ENCODE results near the gene PHACTR3. TPM values are rescaled to one million over a fixed set of nuclear protein-coding genes. Genes with fewer than 3 reads are reported as not detected.

PHACTR3 gene
- total and polyA plus RNA-seq, 2 donors (not counting 3 experiments of a cell fraction or from before 2014, with no cell fraction given) = not detected

DNA sequence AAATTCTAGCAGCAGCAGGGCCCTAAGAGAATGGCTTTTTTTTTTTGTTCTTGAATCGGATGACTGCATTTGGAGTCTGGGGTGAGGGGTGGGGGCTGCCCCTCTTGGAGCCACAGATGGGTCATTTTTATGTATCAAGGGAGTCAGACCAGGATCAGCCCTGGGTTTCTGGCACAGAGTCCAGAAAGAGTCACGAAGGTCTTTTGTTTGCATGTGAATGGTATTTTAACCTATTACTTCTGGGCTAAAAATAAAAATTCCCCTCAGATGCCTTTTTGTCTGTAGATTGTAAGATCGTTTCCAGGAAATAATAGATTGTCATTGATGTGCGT, 72.5 kb downstream of the PHACTR3 start:
- dilution Hi-C loops (cut with MboI; ENCODE audit: extremely low pct_ligation_motif_present, low sequenced_read_pairs) = no loop called here

DNA sequence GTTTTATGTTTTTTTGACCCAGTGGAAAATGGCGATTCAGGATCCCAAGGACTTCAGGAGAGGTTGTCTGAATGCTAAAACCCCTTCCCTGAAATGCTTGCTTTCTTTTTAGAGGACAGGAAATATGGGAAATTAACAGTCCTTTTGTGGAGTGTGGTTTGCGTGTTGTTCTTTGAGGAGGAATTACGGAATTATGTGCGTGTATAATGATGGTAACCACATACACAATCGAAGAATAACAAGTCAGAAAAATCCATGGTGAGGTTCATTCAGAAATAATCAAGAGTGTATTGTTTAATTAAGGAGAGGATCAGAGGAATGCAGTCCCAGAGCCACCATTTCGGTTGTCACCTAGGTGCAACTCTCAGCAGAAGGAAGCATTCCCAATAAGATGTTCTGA, 73.2 kb downstream of the PHACTR3 start:
- Histone ChIP-seq H3K27me3 (ENCODE audit: control insufficient read depth in 2 of 2, insufficient read depth in 2 of 2, low read length in 2 of 2) (no peaks in the 10 kb centered on the region), H3K4me3 (replicated peaks in 1 of 3; ENCODE audit: insufficient read depth in 1 of 3, low read depth in 1 of 3, low read length in 3 of 3) (no peak overlapping the region), H3K27ac (ENCODE audit: insufficient read depth, low read depth, low read length) (no peak overlapping the region), H3K4me1 (ENCODE audit: control insufficient read depth, extremely low read depth, insufficient read depth, low read length) (no peaks in the 10 kb centered on the region), H3K9me1 (replicated peaks; ENCODE audit: control insufficient read depth, extremely low read depth, insufficient read depth, low read length) (no peaks in the 10 kb centered on the region), H4K20me1 (replicated peaks; ENCODE audit: control insufficient read depth, extremely low read depth, insufficient read depth, low read length) (no peaks in the 10 kb centered on the region), H2AFZ (ENCODE audit: low read depth, low read length) (no peak overlapping the region), H3K9me3 (replicated peaks; ENCODE audit: control insufficient read depth, insufficient read depth, low read length) (peaks cover 2% of the 10 kb centered on the region), H3K79me2 (ENCODE audit: control insufficient read depth, insufficient read depth, low read length) (no peaks in the 10 kb centered on the region), H3K9ac (replicated peaks; ENCODE audit: extremely low read depth, insufficient read depth, low read length) (no peak overlapping the region), H3K4me2 (ENCODE audit: insufficient read depth, low read length) (no peak overlapping the region), H3K36me3 (ENCODE audit: control insufficient read depth in 2 of 2, extremely low read depth in 1 of 2, insufficient read depth in 2 of 2, low read length in 2 of 2) (no peaks in the 10 kb centered on the region)
- FAIRE-seq (no peak), DNase-seq (ENCODE audit: low read depth, low spot score) (no peak)
- POLR2A ChIA-PET = no interaction called here
- intact Hi-C loops (cut with micrococcal nuclease) = no loop called here
- TF ChIP-seq EZH2 (IDR thresholded peaks at IDR 0.05; ENCODE audit: borderline replicate concordance, low read depth, low read length, severe bottlenecking) (no peak), POLR2A (IDR thresholded peaks at IDR 0.05; ENCODE audit: low read depth, low read length) (no peak), MYC (IDR thresholded peaks at IDR 0.05; ENCODE audit: low read depth, low read length) (no peak), JUN (IDR thresholded peaks at IDR 0.05; ENCODE audit: borderline replicate concordance, insufficient read depth, insufficient read length, low read depth) (no peak), GATA2 (IDR thresholded peaks at IDR 0.05; ENCODE audit: insufficient read depth, insufficient read length, low read depth, low read length) (no peak), POLR2AphosphoS5 (IDR thresholded peaks at IDR 0.05; ENCODE audit: insufficient read depth, low read depth, low read length) (no peak), FOS (IDR thresholded peaks at IDR 0.05; ENCODE audit: borderline replicate concordance, insufficient read depth, low read length) (no peak)
- TF ChIP-seq, protein P1, sequence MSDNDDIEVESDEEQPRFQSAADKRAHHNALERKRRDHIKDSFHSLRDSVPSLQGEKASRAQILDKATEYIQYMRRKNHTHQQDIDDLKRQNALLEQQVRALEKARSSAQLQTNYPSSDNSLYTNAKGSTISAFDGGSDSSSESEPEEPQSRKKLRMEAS (IDR thresholded peaks at IDR 0.05; ENCODE audit: insufficient read depth, insufficient read length) = no peak
- TF ChIP-seq, protein P2, sequence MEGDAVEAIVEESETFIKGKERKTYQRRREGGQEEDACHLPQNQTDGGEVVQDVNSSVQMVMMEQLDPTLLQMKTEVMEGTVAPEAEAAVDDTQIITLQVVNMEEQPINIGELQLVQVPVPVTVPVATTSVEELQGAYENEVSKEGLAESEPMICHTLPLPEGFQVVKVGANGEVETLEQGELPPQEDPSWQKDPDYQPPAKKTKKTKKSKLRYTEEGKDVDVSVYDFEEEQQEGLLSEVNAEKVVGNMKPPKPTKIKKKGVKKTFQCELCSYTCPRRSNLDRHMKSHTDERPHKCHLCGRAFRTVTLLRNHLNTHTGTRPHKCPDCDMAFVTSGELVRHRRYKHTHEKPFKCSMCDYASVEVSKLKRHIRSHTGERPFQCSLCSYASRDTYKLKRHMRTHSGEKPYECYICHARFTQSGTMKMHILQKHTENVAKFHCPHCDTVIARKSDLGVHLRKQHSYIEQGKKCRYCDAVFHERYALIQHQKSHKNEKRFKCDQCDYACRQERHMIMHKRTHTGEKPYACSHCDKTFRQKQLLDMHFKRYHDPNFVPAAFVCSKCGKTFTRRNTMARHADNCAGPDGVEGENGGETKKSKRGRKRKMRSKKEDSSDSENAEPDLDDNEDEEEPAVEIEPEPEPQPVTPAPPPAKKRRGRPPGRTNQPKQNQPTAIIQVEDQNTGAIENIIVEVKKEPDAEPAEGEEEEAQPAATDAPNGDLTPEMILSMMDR (IDR thresholded peaks at IDR 0.05; ENCODE audit: extremely low read depth in 1 of 2, insufficient read depth in 1 of 2, low read depth in 1 of 2, low read length in 2 of 2) = no peak
- BruUV-seq (replicated peaks) = no TSS peak
- CTCF ChIA-PET = no interaction called here
- dilution Hi-C loops (cut with MboI; ENCODE audit: extremely low pct_ligation_motif_present, low sequenced_read_pairs) = no loop called here

More for the DNA sequence above, 72.5 kb downstream of the PHACTR3 start:
- no peaks in the 10 kb centered on the region for H3K36me3 ChIP-seq (ENCODE audit: control insufficient read depth in 2 of 2, extremely low read depth in 1 of 2, insufficient read depth in 2 of 2, low read length in 2 of 2)
- H3K4me2 ChIP-seq (ENCODE audit: insufficient read depth, low read length) = no peak overlapping the region
- no peak overlapping the region for H2AFZ ChIP-seq (ENCODE audit: low read depth, low read length)
- H3K9me1 ChIP-seq (replicated peaks; ENCODE audit: control insufficient read depth, extremely low read depth, insufficient read depth, low read length) = no peaks in the 10 kb centered on the region
- FAIRE-seq (no peak), DNase-seq (ENCODE audit: low read depth, low spot score) (no peak)
- H3K27me3 ChIP-seq (ENCODE audit: control insufficient read depth in 2 of 2, insufficient read depth in 2 of 2, low read length in 2 of 2) = no peaks in the 10 kb centered on the region
- ChIA-PET CTCF (no interaction called here), POLR2A (no interaction called here)
- H3K9ac ChIP-seq (replicated peaks; ENCODE audit: extremely low read depth, insufficient read depth, low read length) = no peak overlapping the region
- no peak for TF ChIP-seq POLR2AphosphoS5 (IDR thresholded peaks at IDR 0.05; ENCODE audit: insufficient read depth, low read depth, low read length)
- no peak for TF ChIP-seq GATA2 (IDR thresholded peaks at IDR 0.05; ENCODE audit: insufficient read depth, insufficient read length, low read depth, low read length)
- TF ChIP-seq POLR2A (IDR thresholded peaks at IDR 0.05; ENCODE audit: low read depth, low read length) = no peak
- no peak for TF ChIP-seq JUN (IDR thresholded peaks at IDR 0.05; ENCODE audit: borderline replicate concordance, insufficient read depth, insufficient read length, low read depth)
- no peak for TF ChIP-seq FOS (IDR thresholded peaks at IDR 0.05; ENCODE audit: borderline replicate concordance, insufficient read depth, low read length)
- TF ChIP-seq, protein P2 (IDR thresholded peaks at IDR 0.05; ENCODE audit: extremely low read depth in 1 of 2, insufficient read depth in 1 of 2, low read depth in 1 of 2, low read length in 2 of 2) = no peak
- TF ChIP-seq EZH2 (IDR thresholded peaks at IDR 0.05; ENCODE audit: borderline replicate concordance, low read depth, low read length, severe bottlenecking) = no peak
- no peak for TF ChIP-seq MYC (IDR thresholded peaks at IDR 0.05; ENCODE audit: low read depth, low read length)
- no peaks in the 10 kb centered on the region for H3K79me2 ChIP-seq (ENCODE audit: control insufficient read depth, insufficient read depth, low read length)
- no peak overlapping the region for H3K4me3 ChIP-seq (replicated peaks in 1 of 3; ENCODE audit: insufficient read depth in 1 of 3, low read depth in 1 of 3, low read length in 3 of 3)
- H3K9me3 ChIP-seq (replicated peaks; ENCODE audit: control insufficient read depth, insufficient read depth, low read length) = peaks cover 3% of the 10 kb centered on the region
- H3K27ac ChIP-seq (ENCODE audit: insufficient read depth, low read depth, low read length) = no peak overlapping the region
- H4K20me1 ChIP-seq (replicated peaks; ENCODE audit: control insufficient read depth, extremely low read depth, insufficient read depth, low read length) = no peaks in the 10 kb centered on the region
- H3K4me1 ChIP-seq (ENCODE audit: control insufficient read depth, extremely low read depth, insufficient read depth, low read length) = no peaks in the 10 kb centered on the region
- BruUV-seq (replicated peaks) = no TSS peak
- intact Hi-C loops (cut with micrococcal nuclease) = no loop called here
